GM18868 (cell line): ENCODE data around the gene PKNOX2.

Experiments
- ATAC-seq: cut with Tn5 transposase; IDR thresholded peaks from one replicate; pipeline ENCODE4 v1.9.1; 2021; ENCODE audit warnings: mild to moderate bottlenecking, moderate library complexity; ENCODE audit not compliant: unreplicated experiment

PKNOX2 gene

GRCh38 chr11:125376117-125376516 lies 211.6 kb downstream of the PKNOX2 start:
- ATAC-seq = no peak

DNA sequence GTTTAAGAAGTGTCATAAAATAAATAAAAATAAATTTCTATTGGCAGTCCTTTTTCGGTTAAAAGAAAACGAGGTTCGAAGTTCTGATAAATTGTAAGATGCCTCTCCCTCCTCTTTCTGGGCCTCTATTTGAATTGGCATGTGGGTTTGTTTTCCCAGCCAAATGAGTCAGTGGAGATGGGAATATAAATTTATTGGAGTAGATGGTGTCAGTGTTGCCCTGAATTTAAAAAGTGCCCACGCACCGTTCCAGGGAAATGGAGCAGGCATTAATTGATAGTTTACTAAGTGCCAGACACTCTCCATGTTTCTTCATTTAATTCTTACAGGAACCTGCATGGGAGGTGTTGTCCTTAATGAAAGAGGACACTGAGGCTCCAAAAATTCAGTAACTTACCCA lies 212.3 kb downstream of the PKNOX2 start:
- ATAC-seq = no peak

GRCh38 chr11:125378083-125378482 lies 213.5 kb downstream of the PKNOX2 start:
- no peak for ATAC-seq

GRCh38 chr11:125378571-125378970 lies 214.0 kb downstream of the PKNOX2 start:
- no peak for ATAC-seq

DNA sequence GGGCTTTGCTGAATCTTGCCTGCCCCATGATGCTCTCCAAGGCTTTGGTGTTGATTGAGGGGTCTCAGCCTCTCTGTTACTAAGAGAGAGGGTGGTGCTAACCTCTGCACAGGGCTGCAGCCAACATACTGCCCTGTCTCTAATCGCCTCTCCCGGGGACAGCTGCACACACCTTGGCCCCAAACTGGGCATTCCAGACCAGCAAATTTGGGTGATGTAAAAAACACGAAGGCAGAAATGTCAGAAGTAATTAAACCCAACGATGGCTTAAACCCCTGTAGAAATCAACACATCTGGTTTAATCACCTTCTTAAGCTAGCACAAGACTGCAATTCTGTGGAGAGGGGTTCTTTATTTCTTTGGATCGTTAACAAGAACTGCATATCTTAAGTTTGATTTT lies 215.0 kb downstream of the PKNOX2 start:
- no peak for ATAC-seq

GRCh38 chr11:125379981-125380380 lies 215.4 kb downstream of the PKNOX2 start:
- no peak for ATAC-seq

- ATAC-seq = no peak
Measured at GRCh38 chr11:125380756-125381445, 216.3 kb downstream of the PKNOX2 start.

- no peak for ATAC-seq
Measured at GRCh38 chr11:125381499-125382044, 217.0 kb downstream of the PKNOX2 start.

DNA sequence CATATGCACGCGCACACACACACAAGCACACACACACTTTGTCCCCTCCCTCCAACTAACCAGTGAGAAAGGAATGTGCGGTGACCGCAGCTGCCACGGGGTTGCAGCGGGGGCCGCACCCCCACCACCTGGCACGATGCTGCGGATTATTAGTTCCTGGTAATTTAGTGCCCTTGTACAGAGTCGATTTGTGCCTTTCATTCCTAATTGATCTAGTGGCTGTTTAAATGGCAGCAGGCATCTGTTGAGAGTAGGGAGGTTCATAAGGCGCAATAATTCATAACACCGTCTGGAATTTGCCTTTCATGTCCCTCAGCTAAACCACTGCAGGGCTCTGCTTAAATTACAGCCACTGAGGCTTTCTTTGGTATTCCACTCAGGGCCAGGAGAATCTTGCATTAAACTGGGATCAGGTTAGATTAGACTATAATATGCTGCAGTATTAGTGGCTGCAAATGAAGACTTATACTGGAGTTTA lies 217.8 kb downstream of the PKNOX2 start:
- ATAC-seq = no peak

DNA sequence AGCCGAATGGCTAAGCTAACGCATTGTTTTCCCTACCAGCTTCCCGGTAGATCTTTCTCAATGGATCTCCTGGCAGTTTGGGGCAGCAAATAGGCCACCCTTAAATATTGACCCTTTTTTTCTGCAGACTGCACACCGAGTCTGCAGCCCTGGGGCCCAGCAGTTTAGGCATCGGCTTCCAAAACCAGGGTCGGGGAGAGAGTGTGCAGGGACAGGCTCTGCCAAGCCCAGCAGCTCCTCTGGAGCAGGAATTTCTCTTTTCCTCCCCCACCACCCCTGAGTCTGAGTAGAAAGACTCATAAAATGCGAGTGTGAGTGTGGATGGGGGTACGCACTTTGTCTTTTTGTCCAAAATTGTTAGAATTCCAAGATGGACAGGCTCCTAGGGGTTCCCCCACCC lies 218.3 kb downstream of the PKNOX2 start:
- no peak for ATAC-seq

GRCh38 chr11:125384825-125385224 lies 220.3 kb downstream of the PKNOX2 start:
- no peak for ATAC-seq

DNA sequence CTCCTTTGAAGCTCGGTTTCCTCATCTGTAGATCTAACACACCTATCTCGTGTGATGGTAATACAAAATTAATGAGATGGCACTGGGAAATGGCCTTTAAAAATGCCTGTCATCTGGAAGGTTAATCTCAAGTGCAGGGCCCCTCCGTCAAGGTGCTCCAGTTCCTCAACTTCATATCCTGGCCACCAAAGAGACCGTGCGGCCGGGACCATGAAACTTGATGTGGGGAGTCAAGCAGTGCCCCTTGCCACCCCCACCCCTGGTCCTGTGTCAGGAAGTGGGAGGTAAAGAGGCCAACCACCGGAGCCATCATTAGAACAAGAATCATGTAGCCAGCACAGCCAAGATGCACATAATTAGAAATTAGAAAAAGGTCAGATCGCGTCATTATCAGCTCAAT lies 223.3 kb downstream of the PKNOX2 start:
- no peak for ATAC-seq

GRCh38 chr11:125388611-125389010 lies 224.1 kb downstream of the PKNOX2 start:
- ATAC-seq = no peak

- ATAC-seq = no peak
Measured at GRCh38 chr11:125389339-125390166, 225.0 kb downstream of the PKNOX2 start.

GRCh38 chr11:125390946-125391345 lies 226.4 kb downstream of the PKNOX2 start:
- no peak for ATAC-seq

DNA sequence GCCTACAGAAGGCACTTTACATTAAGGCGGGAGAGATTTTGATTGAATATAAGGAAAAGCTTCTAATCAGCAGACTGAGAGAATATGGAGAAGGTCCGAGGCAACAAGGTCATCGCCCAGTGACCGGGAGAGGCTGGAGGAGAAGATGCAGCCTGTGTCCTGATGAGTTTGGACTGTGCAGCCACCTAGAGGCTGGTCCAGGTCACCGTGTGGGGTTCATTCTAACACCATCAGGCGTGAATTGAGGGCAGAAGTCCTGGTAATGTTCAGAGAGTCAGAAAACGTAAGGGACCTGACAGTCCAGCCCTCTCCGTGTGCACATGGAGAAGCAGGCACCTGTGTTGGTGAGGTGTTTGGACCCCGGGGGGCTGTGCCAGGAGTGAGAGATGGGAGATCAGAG lies 228.8 kb downstream of the PKNOX2 start:
- ATAC-seq = no peak

DNA sequence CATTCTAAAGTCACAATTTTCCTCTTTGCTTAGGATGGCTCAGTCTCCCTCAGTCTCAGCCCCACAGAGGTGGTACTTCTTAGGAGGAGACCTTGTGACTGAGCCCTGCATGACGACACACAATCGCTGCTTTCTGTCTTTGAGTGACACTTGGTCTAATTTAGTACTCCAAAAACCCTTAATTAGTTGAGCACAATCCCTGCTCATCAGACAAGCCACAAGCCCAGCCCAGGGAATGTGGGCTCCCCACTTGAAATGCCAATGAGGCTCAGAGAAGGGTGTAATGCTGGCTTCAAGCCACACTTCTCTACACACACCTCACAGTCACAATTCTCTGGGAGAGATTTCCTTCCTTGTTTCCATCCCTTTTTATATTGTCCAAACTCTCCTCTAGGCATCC lies 229.7 kb downstream of the PKNOX2 start:
- ATAC-seq = no peak

GRCh38 chr11:125397421-125397820 lies 232.9 kb downstream of the PKNOX2 start:
- no peak for ATAC-seq

GRCh38 chr11:125398475-125398874 lies 233.9 kb downstream of the PKNOX2 start:
- no peak for ATAC-seq

- no peak for ATAC-seq
Measured at GRCh38 chr11:125398994-125399640, 234.6 kb downstream of the PKNOX2 start.

DNA sequence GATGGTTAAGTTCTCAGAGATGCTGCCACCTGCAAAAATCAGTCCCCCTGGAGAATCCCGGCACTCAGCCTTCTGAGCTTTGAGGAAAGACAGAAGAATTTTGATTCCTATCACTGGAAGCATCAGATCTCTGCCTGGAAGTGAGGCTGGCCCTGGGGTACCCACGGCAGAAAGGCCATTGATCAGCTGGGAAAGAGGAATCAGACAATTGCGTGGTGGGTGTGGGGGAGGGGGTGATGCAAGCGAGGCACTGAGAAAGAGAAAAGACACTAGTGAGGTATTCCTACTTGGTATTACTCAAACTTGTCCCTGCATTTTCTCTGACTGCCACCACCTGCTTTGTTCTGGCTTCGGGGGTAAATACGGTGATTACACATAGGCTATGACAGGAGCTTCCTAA lies 235.4 kb downstream of the PKNOX2 start:
- ATAC-seq = no peak
